NB4 (cell line): ENCODE results near the gene CHTOP.

Source experiments
- DNase-seq: peaks from one replicate; pipeline ENCODE4 v3.0.0; 2010; ENCODE audit warnings: low read depth
- H3K4me3 ChIP-seq: one replicate; pipeline ENCODE4 v1.5.1; 2011; ENCODE audit warnings: mild to moderate bottlenecking, low read depth, low read length, moderate library complexity
- MYC ChIP-seq: IDR thresholded peaks from 2 replicates; pipeline ENCODE4 v1.6.1; 2011; ENCODE audit warnings: low read depth, low read length
- POLR2A ChIP-seq: IDR thresholded peaks from 2 replicates; pipeline ENCODE4 v1.6.1; 2011; ENCODE audit warnings: mild to moderate bottlenecking; ENCODE audit not compliant: insufficient read length; ENCODE audit errors: extremely low read depth
- TF ChIP-seq, protein P1 (sequence below): IDR thresholded peaks from one replicate; pipeline ENCODE4 v1.5.1; 2012; ENCODE audit warnings: low read depth, low read length
- TF ChIP-seq, protein P2 (sequence below): IDR thresholded peaks from 2 replicates; pipeline ENCODE4 v1.6.1; 2011; ENCODE audit warnings: low read depth, low read length

CHTOP gene

DNA sequence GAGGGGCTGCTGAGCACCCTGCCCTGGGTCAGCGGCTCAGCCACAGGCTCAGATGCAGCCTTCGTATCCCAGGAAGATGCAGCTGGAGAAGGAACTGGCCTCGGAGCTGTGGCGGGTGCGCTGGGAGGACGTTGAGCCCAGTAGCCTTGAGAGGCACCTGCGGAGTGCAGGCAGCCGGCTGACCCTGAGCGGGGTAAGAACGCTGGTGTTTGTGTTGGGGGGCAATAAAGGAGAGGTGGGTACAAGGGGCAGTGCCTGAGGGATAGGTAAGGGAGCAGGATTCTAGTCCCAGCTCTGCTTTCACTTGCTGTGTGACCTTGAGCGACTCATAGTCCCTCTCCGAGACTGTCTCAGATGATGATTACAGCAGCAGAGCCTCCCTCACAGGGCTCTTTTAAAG, 51.0 kb downstream of the CHTOP start:
- no peak overlapping the region for H3K4me3 ChIP-seq
- DNase-seq: no peak
- TF ChIP-seq, protein P1, sequence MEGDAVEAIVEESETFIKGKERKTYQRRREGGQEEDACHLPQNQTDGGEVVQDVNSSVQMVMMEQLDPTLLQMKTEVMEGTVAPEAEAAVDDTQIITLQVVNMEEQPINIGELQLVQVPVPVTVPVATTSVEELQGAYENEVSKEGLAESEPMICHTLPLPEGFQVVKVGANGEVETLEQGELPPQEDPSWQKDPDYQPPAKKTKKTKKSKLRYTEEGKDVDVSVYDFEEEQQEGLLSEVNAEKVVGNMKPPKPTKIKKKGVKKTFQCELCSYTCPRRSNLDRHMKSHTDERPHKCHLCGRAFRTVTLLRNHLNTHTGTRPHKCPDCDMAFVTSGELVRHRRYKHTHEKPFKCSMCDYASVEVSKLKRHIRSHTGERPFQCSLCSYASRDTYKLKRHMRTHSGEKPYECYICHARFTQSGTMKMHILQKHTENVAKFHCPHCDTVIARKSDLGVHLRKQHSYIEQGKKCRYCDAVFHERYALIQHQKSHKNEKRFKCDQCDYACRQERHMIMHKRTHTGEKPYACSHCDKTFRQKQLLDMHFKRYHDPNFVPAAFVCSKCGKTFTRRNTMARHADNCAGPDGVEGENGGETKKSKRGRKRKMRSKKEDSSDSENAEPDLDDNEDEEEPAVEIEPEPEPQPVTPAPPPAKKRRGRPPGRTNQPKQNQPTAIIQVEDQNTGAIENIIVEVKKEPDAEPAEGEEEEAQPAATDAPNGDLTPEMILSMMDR: no peak
- TF ChIP-seq, protein P2, sequence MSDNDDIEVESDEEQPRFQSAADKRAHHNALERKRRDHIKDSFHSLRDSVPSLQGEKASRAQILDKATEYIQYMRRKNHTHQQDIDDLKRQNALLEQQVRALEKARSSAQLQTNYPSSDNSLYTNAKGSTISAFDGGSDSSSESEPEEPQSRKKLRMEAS: no peak
- TF ChIP-seq POLR2A (no peak), MYC (no peak)

DNA sequence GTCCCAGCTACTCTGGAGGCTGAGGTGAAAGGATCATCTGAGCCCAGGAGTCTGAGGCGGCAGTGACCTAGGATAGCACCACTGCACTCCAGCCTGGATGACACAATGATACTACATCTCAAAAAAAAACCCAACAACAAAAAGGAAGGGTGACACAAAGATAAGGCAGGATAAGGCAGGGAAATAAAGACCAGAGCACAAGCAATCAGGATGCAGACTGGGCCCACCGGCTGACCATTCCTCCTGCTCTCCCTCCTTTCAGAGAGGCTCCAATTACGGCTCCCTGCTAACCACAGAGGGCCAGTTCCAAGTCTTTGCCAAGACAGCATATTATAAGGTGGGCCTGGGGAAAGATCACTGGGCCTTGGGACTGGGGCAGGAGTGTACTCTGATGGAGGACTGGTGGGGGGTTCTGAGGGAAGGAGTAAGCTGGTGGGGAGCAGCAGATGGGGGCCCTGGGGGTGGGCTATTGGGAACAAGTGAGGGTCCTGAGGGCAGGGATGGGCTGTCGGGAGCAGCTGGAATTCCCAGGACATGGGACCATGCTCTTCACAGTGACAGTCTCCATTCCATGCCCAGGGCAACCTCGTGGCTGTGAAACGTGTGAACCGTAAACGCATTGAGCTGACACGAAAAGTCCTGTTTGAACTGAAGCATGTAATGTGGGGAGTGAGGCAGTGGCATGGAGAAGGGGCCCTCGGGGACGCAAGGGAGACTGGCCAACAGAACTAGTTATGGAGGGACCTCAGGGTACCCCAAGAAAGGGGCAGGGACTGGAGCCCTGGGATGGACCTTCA, 51.9 kb downstream of the CHTOP start:
- TF ChIP-seq, protein P1: no peak
- no peak for TF ChIP-seq POLR2A
- no peak for TF ChIP-seq MYC
- TF ChIP-seq, protein P2: no peak
- no peak overlapping the region for H3K4me3 ChIP-seq
- DNase-seq: no peak

DNA sequence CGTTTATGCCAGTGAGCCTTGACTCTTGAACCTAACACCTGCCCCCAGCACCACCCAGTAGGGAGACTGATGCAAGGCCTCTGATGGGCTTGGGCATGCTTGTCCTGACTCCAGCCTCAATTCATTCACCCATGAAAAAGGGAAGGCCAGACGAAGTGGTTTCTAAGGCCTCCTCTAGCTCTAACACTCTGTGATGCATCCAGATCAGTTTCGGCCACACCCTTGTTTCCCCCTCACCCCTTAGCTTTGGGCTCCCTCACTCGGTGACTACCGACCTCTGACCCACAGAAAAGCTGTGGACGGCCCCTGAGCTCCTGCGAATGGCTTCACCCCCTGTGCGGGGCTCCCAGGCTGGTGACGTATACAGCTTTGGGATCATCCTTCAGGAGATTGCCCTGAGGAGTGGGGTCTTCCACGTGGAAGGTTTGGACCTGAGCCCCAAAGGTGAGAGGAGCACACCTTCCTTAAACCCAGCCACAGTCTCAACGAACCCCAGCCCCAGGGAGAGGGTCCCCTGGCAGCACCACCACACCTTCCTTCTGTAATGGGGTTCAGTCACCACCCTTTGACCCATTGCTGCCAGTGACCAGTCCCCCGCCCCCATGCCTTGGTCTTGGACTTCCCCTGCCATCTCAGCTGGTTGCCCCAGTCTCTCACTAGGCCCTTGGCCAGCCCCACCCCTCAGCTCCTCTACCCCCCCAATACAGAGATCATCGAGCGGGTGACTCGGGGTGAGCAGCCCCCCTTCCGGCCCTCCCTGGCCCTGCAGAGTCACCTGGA, 53.7 kb downstream of the CHTOP start:
- TF ChIP-seq POLR2A (no peak), MYC (no peak)
- TF ChIP-seq, protein P1: no peak
- TF ChIP-seq, protein P2: no peak
- DNase-seq: no peak
- H3K4me3 ChIP-seq: no peak overlapping the region

DNA sequence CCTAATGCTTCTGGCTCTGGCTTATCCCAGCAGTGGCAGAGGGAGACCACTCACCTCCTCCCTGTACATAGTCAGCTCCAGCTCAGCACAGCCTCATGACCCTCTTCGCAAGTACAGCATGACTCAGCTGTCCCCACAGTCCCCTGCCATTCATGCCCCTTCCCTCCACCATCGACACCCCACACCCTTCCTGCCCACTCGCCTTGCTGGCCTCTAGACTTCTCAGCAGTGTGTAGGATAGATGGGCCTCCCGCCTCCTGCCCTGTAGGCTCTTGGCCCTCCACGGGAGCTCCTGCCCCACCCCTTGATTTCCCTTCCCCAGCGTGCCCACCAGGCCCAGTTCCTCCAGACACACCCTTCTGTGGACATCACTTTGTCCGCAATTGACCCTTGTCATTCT, 54.4 kb downstream of the CHTOP start:
- no peak overlapping the region for H3K4me3 ChIP-seq
- DNase-seq: peak; percentile 48
- TF ChIP-seq, protein P1: no peak
- TF ChIP-seq MYC: no peak
- TF ChIP-seq, protein P2: 0 out of 2 replicates have a peak, but pooled peaks have one; percentile 17

DNA sequence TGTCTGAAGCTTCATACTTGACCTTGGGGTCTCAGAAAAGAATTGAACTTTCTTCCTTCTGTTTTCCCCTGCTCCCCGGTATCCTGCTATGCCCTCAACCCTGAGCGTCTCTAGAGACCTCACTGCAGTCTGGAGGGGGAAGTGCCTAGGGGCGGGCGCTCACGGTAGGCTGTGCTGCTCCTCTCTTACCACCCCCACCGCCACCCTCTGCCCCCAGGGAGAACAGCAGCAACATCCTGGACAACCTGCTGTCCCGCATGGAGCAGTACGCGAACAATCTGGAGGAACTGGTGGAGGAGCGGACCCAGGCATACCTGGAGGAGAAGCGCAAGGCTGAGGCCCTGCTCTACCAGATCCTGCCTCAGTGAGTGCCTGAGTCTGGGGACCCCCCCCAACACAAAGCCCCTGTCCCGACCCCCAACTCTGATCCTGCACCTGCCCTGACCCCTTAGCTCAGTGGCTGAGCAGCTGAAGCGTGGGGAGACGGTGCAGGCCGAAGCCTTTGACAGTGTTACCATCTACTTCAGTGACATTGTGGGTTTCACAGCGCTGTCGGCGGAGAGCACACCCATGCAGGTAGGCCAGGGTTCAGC, 55.0 kb downstream of the CHTOP start:
- peak; percentile 81 for DNase-seq
- TF ChIP-seq MYC: no peak
- TF ChIP-seq, protein P2: no peak
- TF ChIP-seq POLR2A: no peak
- TF ChIP-seq, protein P1: no peak
- H3K4me3 ChIP-seq: no peak overlapping the region
